Common myeloid progenitor, CD34-positive (primary cell): ENCODE measurements around the gene SAT2.
"Not testable (repeated sequence)": the region's sequence is repeated elsewhere in the genome, so short reads cannot be mapped to it uniquely, and the experiment has no call there.

Experiments
- CTCF ChIA-PET: fragments of 350-600 bp; sonication (Branson Sonifier 250); formaldehyde crosslinking; loops from one replicate; lab custom pipeline; 2021; ENCODE audit warnings: antibody characterized with exemption; lab: Charles Lee
- POLR2A ChIA-PET: fragments of 350-600 bp; sonication (Branson Sonifier 250); formaldehyde crosslinking; loops from one replicate; lab custom pipeline; 2021; ENCODE audit warnings: antibody characterized with exemption; lab: Charles Lee
- DNase-seq, 3 donors: peaks; one replicate each; pipeline versions ENCODE4 v3.0.0 to v3.0.0-alpha.2; 2013
- H3K27ac ChIP-seq, 2 experiments: 1 replicate in 1 of 2; 2 replicates in 1 of 2; pipeline ENCODE4 v1.7.0; 2013; ENCODE audit warnings: inconsistent platforms in 2 of 2, low read length in 2 of 2, mild to moderate bottlenecking in 2 of 2, low read depth in 1 of 2, moderate library complexity in 1 of 2; ENCODE audit not compliant: severe bottlenecking in 2 of 2, insufficient read depth in 1 of 2, poor library complexity in 1 of 2
- H3K27me3 ChIP-seq, 5 experiments: replicated peaks in 2 of 5; 1 replicate in 3 of 5; 2 replicates in 2 of 5; pipeline versions ENCODE4 v1.6.1 to v1.7.0; 2013; ENCODE audit warnings: low read length in 4 of 5, mild to moderate bottlenecking in 2 of 5, moderate library complexity in 2 of 5, inconsistent platforms in 1 of 5; ENCODE audit not compliant: insufficient read depth in 5 of 5, control insufficient read depth in 4 of 5
- H3K36me3 ChIP-seq, 4 experiments: 1 replicate in 2 of 4; 2 replicates in 2 of 4; pipeline versions ENCODE4 v1.6.1 to v1.7.0; 2013; ENCODE audit warnings: low read length in 3 of 4, control low read depth in 1 of 4, mild to moderate bottlenecking in 1 of 4; ENCODE audit not compliant: control insufficient read depth in 4 of 4, insufficient read depth in 4 of 4
- H3K4me1 ChIP-seq, 4 experiments: 1 replicate in 3 of 4; 2 replicates in 1 of 4; pipeline versions ENCODE4 v1.6.1 to v1.7.1; 2013; ENCODE audit warnings: low read length in 3 of 4, mild to moderate bottlenecking in 3 of 4, control low read depth in 1 of 4, inconsistent platforms in 1 of 4, moderate library complexity in 1 of 4; ENCODE audit not compliant: control insufficient read depth in 4 of 4, insufficient read depth in 4 of 4; ENCODE audit errors: control extremely low read depth in 1 of 4
- H3K4me3 ChIP-seq, 7 experiments: 1 replicate in 4 of 7; 2 replicates in 3 of 7; pipeline versions ENCODE4 v1.5.1 to v1.7.0; 2013; ENCODE audit warnings: mild to moderate bottlenecking in 7 of 7, low read length in 6 of 7, moderate library complexity in 6 of 7, inconsistent platforms in 2 of 7, low read depth in 2 of 7, control low read depth in 1 of 7; ENCODE audit not compliant: insufficient read depth in 4 of 7, control insufficient read depth in 1 of 7; ENCODE audit errors: extremely low read depth in 1 of 7
- H3K9me3 ChIP-seq, 5 experiments: 1 replicate in 4 of 5; 2 replicates in 1 of 5; pipeline versions ENCODE4 v1.6.1 to v1.7.1; 2013; ENCODE audit warnings: low read length in 4 of 5, mild to moderate bottlenecking in 2 of 5, inconsistent platforms in 1 of 5, low read depth in 1 of 5, moderate library complexity in 1 of 5; ENCODE audit not compliant: control insufficient read depth in 4 of 5, insufficient read depth in 2 of 5; ENCODE audit errors: control extremely low read depth in 1 of 5
- WGBS: methylation state at CpG from one replicate; pipeline ENCODE4 v1.1.5; 2013; ENCODE audit not compliant: insufficient coverage; 5-methylcytosine and 5-hydroxymethylcytosine counted together

The SAT2 gene

GRCh38 chr17:7629939-7630571 lies 2.4 kb upstream of the SAT2 start, which contains the start of gene SHBG:
Gene SHBG (plus strand): TSS chr17:7630135. CDS start chr17:7630173, 38 bp downstream.
- CTCF ChIA-PET = interaction anchor here (0.9 to 8.2 kb wide), 7 partner anchors 8 to 58 kb away, joined by 3 to 91 read pairs (median 4); partner anchors contain the start of genes FXR2, TP53 and WRAP53
- Histone ChIP-seq H3K9me3 (no peaks in the 10 kb centered on the region), H3K36me3 (peaks cover 0 to 5% (median 2%) of the 10 kb centered on the region in 4 experiments), H3K27ac (no peak within 1 kb of the TSS), H3K4me1 (peaks cover 0 to 15% (median 10%) of the 10 kb centered on the region in 4 experiments), H3K4me3 (no peak within 1 kb of the TSS), H3K27me3 (no peaks in the 10 kb centered on the region)
- POLR2A ChIA-PET = interaction anchor here (1.1 kb wide), 1 partner anchor 56 kb away, joined by 3 read pairs; no protein-coding TSS in a partner anchor
- DNase-seq = no peak
- 97% methylated on average over 9 of the region's 13 CpGs for WGBS

- H3K27ac ChIP-seq = peak overlapping the region; percentile 85 to 93
- 20% methylated on average over 1 of the region's 6 CpGs for WGBS
- H3K9me3 ChIP-seq = no peaks in the 10 kb centered on the region
- no peak for DNase-seq
- ChIA-PET CTCF (interaction anchor here (0.6 to 2.8 kb wide), 5 partner anchors 12 to 61 kb away, joined by 3 to 17 read pairs (median 4); partner anchors contain the start of genes FXR2, TP53 and WRAP53), POLR2A (interaction anchor here (1.0 to 1.7 kb wide), 2 partner anchors 55 to 61 kb away, joined by 3 to 8 read pairs; partner anchors contain the start of genes TP53 and WRAP53)
- peaks cover 0 to 5% (median 2%) of the 10 kb centered on the region in 4 experiments for H3K36me3 ChIP-seq
- H3K27me3 ChIP-seq = no peaks in the 10 kb centered on the region
- peak overlapping the region; percentile 35 to 89 (median 83) for H3K4me3 ChIP-seq
- H3K4me1 ChIP-seq = peaks cover 0 to 12% (median 10%) of the 10 kb centered on the region in 4 experiments
These were observed 718 bp downstream of the SAT2 start for GRCh38 chr17:7626956-7627249.

GRCh38 chr17:7626307-7626706 lies 1.3 kb downstream of the SAT2 start:
- CTCF ChIA-PET = interaction anchor here (0.6 to 2.8 kb wide), 3 partner anchors 12 to 62 kb away, joined by 3 to 17 read pairs (median 5); partner anchors contain the start of genes FXR2, TP53 and WRAP53

GRCh38 chr17:7625749-7626148 lies 1.9 kb downstream of the SAT2 start:
- H3K4me1 ChIP-seq = peaks cover 0 to 12% (median 10%) of the 10 kb centered on the region in 4 experiments
- H3K4me3 ChIP-seq, H3K27me3 ChIP-seq, H3K36me3 ChIP-seq, H3K9me3 ChIP-seq, POLR2A ChIA-PET, H3K27ac ChIP-seq, DNase-seq: not testable (repeated sequence)
- CTCF ChIA-PET = interaction anchor here (1.3 kb wide), 1 partner anchor 62 kb away, joined by 3 read pairs; the partner anchor contains the start of gene TP53
- 100% methylated on average over 11 of the region's 16 CpGs for WGBS

More at GRCh38 chr17:7626307-7626706, 1.3 kb downstream of the SAT2 start:
- no peaks in the 10 kb centered on the region for H3K27me3 ChIP-seq
- 88% methylated on average over 7 of the region's 7 CpGs for WGBS
- H3K4me3 ChIP-seq = peak overlapping the region in 3 of 7 experiments; percentile 31 to 89 (median 81)
- POLR2A ChIA-PET = no interaction called here
- H3K9me3 ChIP-seq = no peaks in the 10 kb centered on the region
- peaks cover 0 to 12% (median 10%) of the 10 kb centered on the region in 4 experiments for H3K4me1 ChIP-seq
- no peak overlapping the region for H3K27ac ChIP-seq
- DNase-seq = no peak
- H3K36me3 ChIP-seq = peaks cover 0 to 5% (median 2%) of the 10 kb centered on the region in 4 experiments

- POLR2A ChIA-PET = interaction anchor here (0.7 kb wide), 1 partner anchor 43 kb away, joined by 6 read pairs; no protein-coding TSS in a partner anchor
- Histone ChIP-seq H3K9me3 (no peaks in the 10 kb centered on the region), H3K36me3 (peaks cover 0 to 5% (median 2%) of the 10 kb centered on the region in 4 experiments), H3K4me1 (peaks cover 0 to 12% (median 10%) of the 10 kb centered on the region in 4 experiments), H3K4me3 (no peak overlapping the region), H3K27me3 (no peaks in the 10 kb centered on the region), H3K27ac (no peak overlapping the region)
- WGBS = 100% methylated on average over 3 of the region's 5 CpGs
- DNase-seq = no peak
- CTCF ChIA-PET = interaction anchor here (1.1 kb wide), 1 partner anchor 9 kb away, joined by 4 read pairs; no protein-coding TSS in a partner anchor
These were observed 4.0 kb downstream of the SAT2 start for GRCh38 chr17:7623661-7624060.

- WGBS = 90% methylated on average over 5 of the region's 8 CpGs
- DNase-seq = no peak
- CTCF ChIA-PET = interaction anchor here (0.9 to 1.7 kb wide), 2 partner anchors 9 to 96 kb away, joined by 3 read pairs; partner anchors contain the start of gene SHBG
- Histone ChIP-seq H3K4me1 (no peaks in the 10 kb centered on the region), H3K4me3 (no peak overlapping the region), H3K27me3 (no peaks in the 10 kb centered on the region), H3K36me3 (no peaks in the 10 kb centered on the region), H3K9me3 (no peaks in the 10 kb centered on the region), H3K27ac (no peak overlapping the region)
- POLR2A ChIA-PET = no interaction called here
These were observed 6.8 kb downstream of the SAT2 start for GRCh38 chr17:7620835-7621234.
